Skeletal muscle satellite cell (primary cell): Measurements from ENCODE around the gene CARF. TPM values are rescaled to one million over a fixed set of nuclear protein-coding genes. Genes with fewer than 3 reads are reported as not detected.
"Not testable (repeated sequence)": the region's sequence is repeated elsewhere in the genome, so short reads cannot be mapped to it uniquely, and the experiment has no call there.

Experiments
- H3K27me3 ChIP-seq: 2 replicates; pipeline ENCODE4 v1.7.0; 2013; ENCODE audit warnings: low read length; ENCODE audit not compliant: control insufficient read depth, insufficient read depth
- H3K36me3 ChIP-seq: 2 replicates; pipeline ENCODE4 v1.7.0; 2013; ENCODE audit warnings: mild to moderate bottlenecking, control low read depth, low read length; ENCODE audit not compliant: insufficient read depth
- H3K4me1 ChIP-seq: 2 replicates; pipeline ENCODE4 v1.7.0; 2013; ENCODE audit warnings: low read length; ENCODE audit not compliant: control insufficient read depth, insufficient read depth
- H3K4me2 ChIP-seq: 2 replicates; pipeline ENCODE4 v1.7.0; 2013; ENCODE audit warnings: mild to moderate bottlenecking, low read length
- H3K4me3 ChIP-seq: 2 replicates; pipeline ENCODE4 v1.7.0; 2013; ENCODE audit warnings: low read length
- H3K9ac ChIP-seq: 2 replicates; pipeline ENCODE4 v1.7.0; 2013; ENCODE audit warnings: mild to moderate bottlenecking, low read depth, low read length, moderate library complexity
- H3K9me3 ChIP-seq: replicated peaks from 2 replicates; pipeline ENCODE4 v1.7.0; 2013; ENCODE audit warnings: mild to moderate bottlenecking, control low read depth, low read length
- total RNA-seq: library from RNA; depleted of rRNA; stranded (reverse); fragments of >200 nt; gene quantifications from 2 replicates; pipeline ENCODE4 v1.2.3, GENCODE V29; 2012; rRNA removed

CARF gene, protein sequence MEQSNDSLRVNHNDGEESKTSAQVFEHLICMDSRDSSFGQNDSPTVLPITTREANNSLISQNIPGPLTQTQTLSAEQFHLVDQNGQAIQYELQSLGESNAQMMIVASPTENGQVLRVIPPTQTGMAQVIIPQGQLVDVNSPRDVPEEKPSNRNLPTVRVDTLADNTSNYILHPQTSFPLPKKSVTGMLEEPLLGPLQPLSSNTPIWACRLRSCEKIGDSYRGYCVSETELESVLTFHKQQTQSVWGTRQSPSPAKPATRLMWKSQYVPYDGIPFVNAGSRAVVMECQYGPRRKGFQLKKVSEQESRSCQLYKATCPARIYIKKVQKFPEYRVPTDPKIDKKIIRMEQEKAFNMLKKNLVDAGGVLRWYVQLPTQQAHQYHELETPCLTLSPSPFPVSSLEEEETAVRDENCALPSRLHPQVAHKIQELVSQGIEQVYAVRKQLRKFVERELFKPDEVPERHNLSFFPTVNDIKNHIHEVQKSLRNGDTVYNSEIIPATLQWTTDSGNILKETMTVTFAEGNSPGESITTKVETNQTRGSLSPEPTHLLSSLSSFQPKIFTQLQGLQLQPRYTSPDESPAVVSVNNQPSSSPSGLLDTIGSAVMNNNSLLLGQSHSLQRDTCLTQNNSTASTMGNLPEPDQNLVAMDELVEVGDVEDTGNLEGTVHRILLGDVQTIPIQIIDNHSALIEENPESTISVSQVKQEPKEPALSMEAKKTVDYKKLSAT
- total RNA-seq, result 3.0 and 6.1 TPM in 2 replicates

DNA sequence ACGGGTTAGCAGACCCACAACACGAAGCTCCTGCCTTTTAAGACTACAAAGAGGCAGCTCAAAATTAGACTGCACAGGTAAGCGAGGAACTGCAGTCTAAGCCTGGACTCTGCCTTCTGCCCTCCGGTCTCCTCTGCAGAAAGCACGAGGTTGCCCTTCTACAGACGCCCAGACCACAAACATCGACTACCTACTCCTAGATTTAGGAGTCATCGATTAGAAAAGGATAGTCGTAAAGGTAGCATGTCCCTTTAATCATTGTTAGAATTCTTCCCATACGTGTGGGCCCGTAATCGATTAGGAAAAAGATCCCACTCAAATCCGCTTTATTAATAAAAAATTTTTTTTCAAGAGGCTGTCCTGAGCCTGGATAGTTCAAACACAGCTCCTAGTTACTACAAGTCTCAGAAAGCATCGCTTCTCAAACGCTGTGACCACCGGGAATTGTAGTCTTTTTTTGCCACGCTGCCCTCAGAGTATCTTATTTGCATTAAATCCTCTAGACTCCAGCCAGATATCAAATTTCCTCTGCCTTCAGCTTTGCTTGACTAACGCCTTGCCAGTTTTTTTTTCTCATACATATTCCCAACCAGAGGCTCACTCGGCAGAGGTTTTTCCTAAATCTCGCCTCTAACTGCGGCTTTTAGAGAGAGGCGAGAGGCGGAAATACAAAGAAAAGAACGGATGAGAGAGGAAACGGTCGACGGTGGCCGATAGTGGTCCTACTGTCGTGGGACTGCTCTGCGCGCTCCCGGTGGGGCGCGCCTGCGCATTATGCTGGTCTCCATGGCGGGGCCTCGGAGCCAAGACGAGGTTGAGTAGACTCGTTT is at the start of gene CARF, which contains the start of gene WDR12:
CARF (plus strand) TSS at position 764 of the 830 bp plus-strand sequence. CDS start 29,628 bp downstream, outside the sequence.
WDR12 (minus strand) TSS at position 162 of the 830 bp plus-strand sequence. CDS start 197 bp downstream, outside the sequence.
- H3K4me1 ChIP-seq, result peaks cover 7% of the 10 kb centered on the region
- no peaks in the 10 kb centered on the region for H3K9me3 ChIP-seq
- H3K4me2 ChIP-seq, result peak within 1 kb of the TSS; percentile 91
- H3K9ac ChIP-seq, result peak within 1 kb of the TSS; percentile 89
- no peaks in the 10 kb centered on the region for H3K27me3 ChIP-seq
- H3K4me3 ChIP-seq, result peak within 1 kb of the TSS; percentile 84
- no peaks in the 10 kb centered on the region for H3K36me3 ChIP-seq

DNA sequence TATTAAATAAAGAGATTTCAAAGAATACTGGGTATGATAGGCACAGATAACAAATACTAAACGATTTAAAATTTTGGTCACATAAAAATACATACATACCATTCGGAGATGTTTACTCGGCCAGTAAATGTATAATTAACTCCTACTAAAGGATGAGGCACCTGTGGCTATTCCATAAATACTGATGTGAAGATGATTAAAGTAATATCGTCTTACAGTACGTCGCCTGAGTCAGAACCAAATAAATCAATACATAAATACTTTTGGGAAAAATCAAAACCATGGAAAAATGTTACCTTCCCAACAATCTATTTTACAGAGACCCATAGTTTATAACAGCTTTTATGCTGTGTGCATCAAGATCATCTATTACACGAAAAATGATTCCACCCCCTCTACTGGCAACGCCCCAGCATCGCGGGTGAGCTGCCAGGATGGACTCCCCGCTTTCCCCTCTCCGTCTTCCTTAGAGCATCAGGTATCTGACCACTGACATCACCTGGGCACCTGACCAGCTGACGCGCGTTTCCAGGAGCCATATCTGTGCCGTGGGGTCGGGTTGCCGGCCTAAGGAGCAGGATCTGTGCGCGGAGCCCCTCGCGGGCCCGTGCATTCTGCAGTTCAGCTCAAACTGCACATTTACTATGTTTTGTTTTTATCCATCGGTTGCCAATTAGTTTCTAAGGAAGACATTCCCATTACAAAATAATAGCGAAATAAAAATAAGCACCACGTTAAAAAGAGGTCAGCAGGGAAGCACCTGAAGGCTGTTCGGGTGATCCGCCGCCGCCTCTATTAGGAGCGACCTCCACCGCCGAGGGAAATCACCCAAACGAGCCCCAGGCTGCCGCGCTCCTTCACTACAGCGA is 41.4 kb upstream of the CARF start:
- Histone ChIP-seq H3K36me3 (no peaks in the 10 kb centered on the region), H3K9ac (peak overlapping the region; percentile 83), H3K4me2 (peak overlapping the region; percentile 86), H3K4me1 (peaks cover 3% of the 10 kb centered on the region), H3K9me3 (no peaks in the 10 kb centered on the region), H3K27me3 (no peaks in the 10 kb centered on the region), H3K4me3 (peak overlapping the region; percentile 80)

DNA sequence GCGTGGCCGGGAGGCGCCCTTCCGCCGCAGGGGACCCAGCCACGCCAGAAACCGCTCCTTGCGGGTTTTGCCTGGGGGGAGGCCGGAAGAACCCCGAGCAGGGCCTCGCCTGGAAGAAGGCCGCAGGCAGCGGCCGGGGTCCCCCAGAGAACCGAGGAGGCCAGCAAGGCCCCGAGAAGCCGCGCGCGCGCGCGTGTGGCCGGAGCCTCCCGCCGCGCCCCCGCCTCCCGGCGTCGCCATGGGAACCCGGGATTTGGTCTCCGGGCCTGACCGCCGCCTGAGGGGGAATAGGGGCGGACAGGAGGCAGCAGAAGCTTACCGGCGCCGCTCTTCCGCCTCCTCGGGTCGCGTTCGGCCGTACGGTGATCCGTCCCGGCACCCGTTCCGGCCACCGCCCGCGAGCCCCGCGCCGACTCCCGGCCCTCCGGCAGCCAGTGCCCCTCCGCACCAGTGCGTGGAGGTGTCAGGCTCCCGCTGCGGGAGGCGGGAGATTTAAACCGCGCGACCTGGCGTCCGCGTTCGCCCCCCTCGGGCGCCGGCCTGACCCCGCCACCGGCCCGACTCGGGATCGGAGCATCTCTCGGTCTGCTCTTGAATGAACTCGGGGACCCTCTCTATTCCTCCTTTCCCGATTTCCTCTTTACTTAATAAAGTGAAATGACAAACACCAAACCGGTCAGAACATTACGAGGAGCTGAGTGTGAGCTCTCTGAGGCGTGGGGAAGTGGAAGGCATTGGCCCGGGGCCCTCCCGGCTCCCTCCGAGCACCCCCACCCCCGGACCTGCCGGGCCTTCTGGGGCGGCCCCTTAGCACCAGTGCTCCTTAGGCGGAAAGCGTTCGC is 40.6 kb upstream of the CARF start, which contains the start of gene ICA1L:
ICA1L (minus strand) TSS at position 467 of the 842 bp plus-strand sequence. CDS start 42,757 bp downstream, outside the sequence.
- peak within 1 kb of the TSS; percentile 86 for H3K4me2 ChIP-seq
- peak within 1 kb of the TSS; percentile 83 for H3K9ac ChIP-seq
- peaks cover 3% of the 10 kb centered on the region for H3K4me1 ChIP-seq
- H3K27me3 ChIP-seq, result no peaks in the 10 kb centered on the region
- no peaks in the 10 kb centered on the region for H3K9me3 ChIP-seq
- H3K36me3 ChIP-seq, result no peaks in the 10 kb centered on the region
- peak within 1 kb of the TSS; percentile 80 for H3K4me3 ChIP-seq

DNA sequence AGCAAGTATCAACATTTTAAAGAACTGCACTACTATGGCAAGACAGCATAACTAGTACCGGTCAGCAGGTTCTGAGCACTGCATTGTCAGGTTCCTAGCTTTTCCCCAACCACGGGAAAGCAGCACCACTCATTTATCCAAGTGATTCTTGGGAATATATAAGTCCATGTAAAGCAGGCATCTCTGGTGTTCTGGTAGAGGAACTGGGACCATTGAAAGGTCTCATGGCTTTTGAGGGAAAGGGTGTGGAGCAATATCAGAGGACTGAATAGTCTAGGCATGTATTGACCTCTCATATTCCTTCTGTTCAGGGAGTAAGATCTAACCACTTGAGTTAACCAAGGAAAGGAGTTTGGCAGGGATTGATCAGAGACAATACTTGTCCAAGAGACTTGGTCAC is 34.4 kb upstream of the CARF start:
- Histone ChIP-seq H3K9me3 (no peaks in the 10 kb centered on the region), H3K4me2 (no peak overlapping the region), H3K4me1 (no peaks in the 10 kb centered on the region), H3K36me3 (no peaks in the 10 kb centered on the region), H3K27me3 (no peaks in the 10 kb centered on the region), H3K4me3 (no peak overlapping the region), H3K9ac (no peak overlapping the region)

DNA sequence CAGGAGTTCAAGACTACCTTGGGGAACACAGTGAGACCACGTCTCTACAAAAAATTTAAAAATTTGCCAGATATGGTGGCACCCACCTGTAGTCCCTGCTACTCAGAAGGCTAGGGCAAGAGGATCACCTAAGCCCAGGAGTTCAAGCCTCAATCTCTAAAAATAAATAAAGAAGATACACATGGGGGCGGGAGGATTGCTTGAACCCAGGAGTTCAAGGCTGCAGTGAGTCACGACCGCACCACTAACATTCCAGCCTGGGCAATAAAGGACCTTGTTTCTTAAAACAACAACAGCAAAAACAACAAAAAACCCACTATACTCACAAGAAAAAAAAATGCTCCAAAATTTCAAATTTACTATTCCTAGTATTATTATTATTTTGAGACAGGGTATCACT is 30.5 kb upstream of the CARF start:
- Histone ChIP-seq H3K9ac (no peak overlapping the region), H3K4me1 (no peaks in the 10 kb centered on the region), H3K27me3 (no peaks in the 10 kb centered on the region), H3K36me3 (peaks cover 17% of the 10 kb centered on the region), H3K4me2 (no peak overlapping the region), H3K4me3 (no peak overlapping the region), H3K9me3 (no peaks in the 10 kb centered on the region)

DNA sequence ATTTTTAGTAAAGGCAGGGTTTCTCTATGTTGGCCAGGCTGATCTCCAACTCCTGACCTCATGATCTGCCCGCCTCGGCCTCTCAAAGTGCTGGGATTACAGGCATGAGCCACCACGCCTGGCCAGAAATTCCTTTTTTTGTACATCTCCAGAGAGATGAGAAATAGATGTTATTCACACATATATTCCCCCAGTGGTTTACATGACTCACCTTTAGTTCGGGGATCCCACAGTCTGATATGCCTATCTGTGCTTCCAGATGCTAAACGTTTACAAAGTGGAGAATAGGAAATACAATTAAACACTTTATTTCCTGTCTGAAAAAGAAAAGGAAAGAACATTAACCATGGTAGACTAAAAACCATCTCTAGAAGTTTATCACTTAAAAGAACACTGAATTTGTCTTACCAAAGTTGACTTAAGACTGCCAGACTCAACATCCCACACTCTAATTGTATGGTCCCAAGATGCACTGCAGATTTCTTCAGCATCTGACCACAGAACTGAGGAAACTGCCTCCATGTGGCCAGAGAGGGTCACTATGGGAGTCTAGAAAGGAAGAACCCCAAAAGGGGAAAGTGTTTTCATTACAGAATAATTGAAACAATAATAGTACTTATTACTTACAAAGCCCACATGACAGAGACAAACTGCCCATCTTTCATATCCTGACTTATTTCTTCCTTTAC is 27.9 kb upstream of the CARF start:
- no peaks in the 10 kb centered on the region for H3K27me3 ChIP-seq
- H3K4me1 ChIP-seq, result no peaks in the 10 kb centered on the region
- no peak overlapping the region for H3K4me2 ChIP-seq
- H3K9ac ChIP-seq, result no peak overlapping the region
- H3K4me3 ChIP-seq, result no peak overlapping the region
- H3K36me3 ChIP-seq, result peaks cover 30% of the 10 kb centered on the region
- no peaks in the 10 kb centered on the region for H3K9me3 ChIP-seq

DNA sequence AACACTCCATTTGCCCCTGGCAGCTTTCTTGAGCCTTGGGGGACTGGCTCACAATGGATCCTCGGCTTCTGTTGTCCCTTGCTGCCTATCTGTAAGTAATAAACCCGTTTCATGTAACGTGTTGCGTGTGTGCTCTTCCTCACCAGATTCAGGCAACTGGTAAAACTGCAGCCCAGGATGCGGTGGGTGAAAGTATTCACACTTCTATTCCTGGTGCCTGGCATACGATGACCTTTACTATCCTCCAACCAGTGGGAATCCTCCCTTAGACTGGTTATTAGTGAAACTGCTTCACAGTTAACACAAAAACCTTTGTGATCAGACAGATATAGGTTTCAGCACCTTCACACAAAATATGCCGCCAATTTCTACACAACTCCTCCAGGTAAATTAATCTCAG is 26.9 kb upstream of the CARF start:
- no peak overlapping the region for H3K4me2 ChIP-seq
- peaks cover 30% of the 10 kb centered on the region for H3K36me3 ChIP-seq
- H3K4me1 ChIP-seq, result no peaks in the 10 kb centered on the region
- H3K9ac ChIP-seq, result no peak overlapping the region
- no peaks in the 10 kb centered on the region for H3K9me3 ChIP-seq
- no peaks in the 10 kb centered on the region for H3K27me3 ChIP-seq
- H3K4me3 ChIP-seq, result no peak overlapping the region

DNA sequence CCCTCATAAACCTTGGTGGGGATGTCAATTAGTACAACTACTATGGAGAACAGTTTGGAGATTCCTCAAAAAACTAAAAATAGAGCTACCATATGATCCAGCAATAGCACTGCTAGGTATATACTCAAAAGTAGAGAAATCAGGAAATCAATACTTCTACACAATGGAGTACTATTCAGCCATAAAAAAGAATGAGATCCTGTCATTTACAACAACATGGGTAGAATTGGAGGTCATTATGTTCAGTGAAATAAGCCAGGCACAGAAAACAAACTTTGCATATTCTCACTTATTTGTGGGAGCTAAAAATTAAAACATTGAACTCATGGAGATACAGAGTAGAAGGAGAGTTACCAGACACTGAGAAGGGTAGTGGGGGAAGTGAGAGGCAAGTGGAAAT is 6.6 kb upstream of the CARF start:
- not testable (repeated sequence) for H3K9me3 ChIP-seq, H3K4me1 ChIP-seq, H3K4me2 ChIP-seq, H3K36me3 ChIP-seq, H3K9ac ChIP-seq, H3K27me3 ChIP-seq, H3K4me3 ChIP-seq

DNA sequence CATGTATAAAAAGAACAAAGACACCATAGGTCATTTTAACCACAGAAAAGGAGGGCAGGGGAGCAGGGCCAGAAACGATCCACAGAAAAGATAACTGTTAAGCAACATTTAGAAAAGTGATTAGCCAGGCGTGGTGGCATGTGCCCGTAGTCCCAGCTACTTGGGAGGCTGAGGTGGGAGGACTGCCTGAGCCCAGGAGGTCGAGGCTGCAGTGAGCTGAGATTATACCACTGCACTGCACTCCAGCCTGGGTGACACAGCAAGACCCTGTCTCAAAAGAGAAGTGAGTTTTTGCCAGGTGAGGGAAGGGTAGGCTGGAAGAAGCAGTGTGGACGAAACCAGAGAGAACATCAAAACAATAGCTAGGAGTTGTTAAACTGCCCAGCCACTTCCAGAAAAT is 3.9 kb upstream of the CARF start:
- Histone ChIP-seq H3K4me1 (peaks cover 7% of the 10 kb centered on the region), H3K9ac (no peak overlapping the region), H3K4me3 (no peak overlapping the region), H3K9me3 (no peaks in the 10 kb centered on the region), H3K36me3 (peaks cover 7% of the 10 kb centered on the region), H3K27me3 (no peaks in the 10 kb centered on the region), H3K4me2 (no peak overlapping the region)
